Fibroblast of villous mesenchyme (primary cell): ENCODE results near the gene RIMS4. TPM values are rescaled to one million over a fixed set of nuclear protein-coding genes. Genes with fewer than 3 reads are reported as not detected.
A peak's percentile ranks its signal among the peaks of the same experiment; 100 is the strongest.

Source experiments
- DNase-seq: peaks from one replicate; pipeline ENCODE4 v3.0.0-alpha.2; 2010; ENCODE audit warnings: low read depth
- H3K4me3 ChIP-seq: 2 replicates; pipeline ENCODE4 v1.5.1; 2011; ENCODE audit warnings: low read depth, mild to moderate bottlenecking, low read length
- total RNA-seq: library from RNA; depleted of rRNA; stranded (reverse); fragments of >200 nt; gene quantifications from 2 replicates; pipeline ENCODE4 v1.2.3, GENCODE V29; 2012
- TF ChIP-seq, protein P1 (sequence below): IDR thresholded peaks from 2 replicates; pipeline ENCODE4 v1.5.1; 2012; ENCODE audit warnings: low read depth, mild to moderate bottlenecking, low read length; ENCODE audit not compliant: insufficient read depth

RIMS4 gene
- total RNA-seq, 1 donor, result not detected

DNA sequence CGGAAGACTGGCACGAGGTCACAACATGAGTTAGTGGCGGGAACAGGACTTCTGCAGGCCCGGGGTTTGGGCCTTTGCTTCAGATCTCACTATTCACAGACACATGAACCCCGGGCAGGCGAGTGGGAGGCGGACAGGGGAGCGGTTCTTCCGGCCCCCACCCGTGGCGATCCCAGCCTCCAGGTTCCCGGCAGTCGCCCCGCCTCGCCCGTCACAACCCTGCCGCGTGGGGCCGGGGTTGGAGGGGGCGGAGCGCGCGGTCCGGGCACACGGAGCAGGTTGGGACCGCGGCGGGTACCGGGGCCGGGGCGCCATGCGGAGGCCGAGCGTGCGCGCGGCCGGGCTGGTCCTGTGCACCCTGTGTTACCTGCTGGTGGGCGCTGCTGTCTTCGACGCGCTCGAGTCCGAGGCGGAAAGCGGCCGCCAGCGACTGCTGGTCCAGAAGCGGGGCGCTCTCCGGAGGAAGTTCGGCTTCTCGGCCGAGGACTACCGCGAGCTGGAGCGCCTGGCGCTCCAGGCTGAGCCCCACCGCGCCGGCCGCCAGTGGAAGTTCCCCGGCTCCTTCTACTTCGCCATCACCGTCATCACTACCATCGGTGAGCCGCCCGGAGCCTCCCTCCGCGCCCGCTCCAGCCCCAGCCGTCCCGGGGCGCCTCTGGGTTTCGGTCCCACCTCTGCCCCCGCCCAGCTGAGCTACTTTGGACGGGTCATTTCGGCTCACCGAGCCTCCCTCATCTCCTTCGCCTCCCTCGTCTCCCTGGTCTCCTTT, 64.6 kb downstream of the RIMS4 start, which contains the start of gene KCNK15:
TSS of gene KCNK15 (plus strand) at position 268 of the 769 bp plus-strand sequence. CDS start at position 314, 46 bp downstream.
- no peak for DNase-seq
- TF ChIP-seq, protein P1, sequence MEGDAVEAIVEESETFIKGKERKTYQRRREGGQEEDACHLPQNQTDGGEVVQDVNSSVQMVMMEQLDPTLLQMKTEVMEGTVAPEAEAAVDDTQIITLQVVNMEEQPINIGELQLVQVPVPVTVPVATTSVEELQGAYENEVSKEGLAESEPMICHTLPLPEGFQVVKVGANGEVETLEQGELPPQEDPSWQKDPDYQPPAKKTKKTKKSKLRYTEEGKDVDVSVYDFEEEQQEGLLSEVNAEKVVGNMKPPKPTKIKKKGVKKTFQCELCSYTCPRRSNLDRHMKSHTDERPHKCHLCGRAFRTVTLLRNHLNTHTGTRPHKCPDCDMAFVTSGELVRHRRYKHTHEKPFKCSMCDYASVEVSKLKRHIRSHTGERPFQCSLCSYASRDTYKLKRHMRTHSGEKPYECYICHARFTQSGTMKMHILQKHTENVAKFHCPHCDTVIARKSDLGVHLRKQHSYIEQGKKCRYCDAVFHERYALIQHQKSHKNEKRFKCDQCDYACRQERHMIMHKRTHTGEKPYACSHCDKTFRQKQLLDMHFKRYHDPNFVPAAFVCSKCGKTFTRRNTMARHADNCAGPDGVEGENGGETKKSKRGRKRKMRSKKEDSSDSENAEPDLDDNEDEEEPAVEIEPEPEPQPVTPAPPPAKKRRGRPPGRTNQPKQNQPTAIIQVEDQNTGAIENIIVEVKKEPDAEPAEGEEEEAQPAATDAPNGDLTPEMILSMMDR, result no peak
- H3K4me3 ChIP-seq, result peak within 1 kb of the TSS; percentile 50

DNA sequence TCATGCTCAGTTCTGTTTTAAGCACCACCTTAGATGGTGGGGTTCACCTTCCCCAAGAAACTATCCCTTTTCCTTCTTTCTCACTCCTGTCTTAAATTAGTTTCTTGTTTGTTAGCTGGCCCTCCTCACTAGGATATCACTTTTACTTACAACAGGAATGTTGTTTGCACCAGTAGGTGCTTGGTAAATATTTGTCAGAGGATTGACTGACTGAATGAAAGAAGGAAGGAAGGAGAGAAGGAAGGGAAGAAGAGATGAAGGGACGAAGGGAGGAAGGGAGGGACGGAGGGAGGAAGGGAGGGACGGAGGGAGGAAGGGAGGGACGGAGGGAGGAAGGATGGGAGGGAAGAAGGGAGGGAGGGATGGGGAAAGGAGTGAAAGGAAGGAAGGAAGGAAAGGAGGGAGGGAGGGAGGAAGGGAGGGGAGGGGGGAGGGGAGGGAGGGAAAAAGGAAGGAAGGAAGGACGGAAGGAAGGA, 65.2 kb downstream of the RIMS4 start:
- peak overlapping the region; percentile 50 for H3K4me3 ChIP-seq
- DNase-seq, result no peak
- TF ChIP-seq, protein P1, result no peak

DNA sequence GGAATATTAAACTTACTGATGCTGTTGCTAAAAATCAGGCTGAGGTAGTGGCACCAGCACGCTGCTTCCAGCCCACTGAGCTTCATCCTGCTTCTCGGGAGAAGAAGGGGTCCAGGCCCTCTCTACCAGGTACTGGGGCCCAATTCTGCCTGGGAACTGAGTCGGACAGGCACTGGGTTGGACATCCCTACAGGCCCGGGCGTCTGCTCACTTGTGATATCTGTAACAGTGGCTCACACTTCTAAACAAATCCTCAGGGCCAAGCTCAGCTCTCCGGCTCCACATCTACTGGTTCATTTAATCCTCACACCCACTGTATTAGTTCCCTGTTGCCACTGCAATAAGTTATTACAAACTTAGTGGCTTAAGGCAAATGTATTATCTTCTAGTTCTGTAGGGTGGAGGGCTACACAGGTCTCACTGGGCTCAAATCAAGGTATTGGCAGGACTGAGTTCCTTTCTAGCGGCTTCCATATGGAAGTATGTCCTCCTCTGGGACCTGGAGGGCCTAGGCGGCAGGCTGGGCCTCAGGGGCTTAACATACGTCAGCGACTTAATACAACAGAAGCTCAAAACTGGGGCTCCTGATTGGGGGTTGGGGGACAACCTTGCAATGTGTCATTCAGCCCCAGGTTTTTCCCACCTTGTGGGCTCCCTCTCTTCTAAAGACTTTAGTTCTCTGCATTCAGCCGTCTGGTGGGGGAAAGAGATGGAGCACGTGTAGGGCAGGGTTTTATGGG, 66.3 kb downstream of the RIMS4 start:
- DNase-seq, result no peak
- no peak overlapping the region for H3K4me3 ChIP-seq
- TF ChIP-seq, protein P1, result no peak

DNA sequence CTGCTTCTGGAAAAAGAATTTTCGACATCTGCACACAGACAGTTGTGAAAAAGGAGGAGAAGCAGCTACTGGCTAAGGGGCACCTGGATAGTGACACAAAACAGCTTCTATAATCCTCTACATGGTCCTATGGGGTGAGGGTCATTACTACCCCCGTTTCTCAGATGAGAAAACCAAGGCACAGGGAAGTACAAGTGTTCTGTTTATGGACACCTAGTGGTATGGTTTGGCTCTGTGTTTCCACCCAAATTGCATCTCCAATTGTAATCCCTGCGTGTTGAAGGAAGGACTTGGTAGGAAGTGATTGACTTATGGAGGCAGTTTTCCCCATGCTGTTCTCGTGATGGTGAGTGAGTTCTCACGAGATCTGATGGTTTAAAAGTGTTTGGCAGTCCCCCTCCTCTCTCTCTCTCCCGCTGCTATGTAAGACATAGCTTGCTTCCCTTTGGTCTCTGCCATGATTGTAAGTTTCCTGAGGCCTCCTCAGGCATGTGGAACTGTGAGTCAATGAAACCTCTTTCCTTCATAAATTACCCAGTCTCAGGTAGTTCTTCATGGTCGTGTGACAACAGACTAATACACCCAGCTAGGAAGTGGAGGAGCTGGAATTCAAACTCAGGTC, 67.2 kb downstream of the RIMS4 start:
- DNase-seq, result no peak
- TF ChIP-seq, protein P1, result no peak
- no peak overlapping the region for H3K4me3 ChIP-seq

DNA sequence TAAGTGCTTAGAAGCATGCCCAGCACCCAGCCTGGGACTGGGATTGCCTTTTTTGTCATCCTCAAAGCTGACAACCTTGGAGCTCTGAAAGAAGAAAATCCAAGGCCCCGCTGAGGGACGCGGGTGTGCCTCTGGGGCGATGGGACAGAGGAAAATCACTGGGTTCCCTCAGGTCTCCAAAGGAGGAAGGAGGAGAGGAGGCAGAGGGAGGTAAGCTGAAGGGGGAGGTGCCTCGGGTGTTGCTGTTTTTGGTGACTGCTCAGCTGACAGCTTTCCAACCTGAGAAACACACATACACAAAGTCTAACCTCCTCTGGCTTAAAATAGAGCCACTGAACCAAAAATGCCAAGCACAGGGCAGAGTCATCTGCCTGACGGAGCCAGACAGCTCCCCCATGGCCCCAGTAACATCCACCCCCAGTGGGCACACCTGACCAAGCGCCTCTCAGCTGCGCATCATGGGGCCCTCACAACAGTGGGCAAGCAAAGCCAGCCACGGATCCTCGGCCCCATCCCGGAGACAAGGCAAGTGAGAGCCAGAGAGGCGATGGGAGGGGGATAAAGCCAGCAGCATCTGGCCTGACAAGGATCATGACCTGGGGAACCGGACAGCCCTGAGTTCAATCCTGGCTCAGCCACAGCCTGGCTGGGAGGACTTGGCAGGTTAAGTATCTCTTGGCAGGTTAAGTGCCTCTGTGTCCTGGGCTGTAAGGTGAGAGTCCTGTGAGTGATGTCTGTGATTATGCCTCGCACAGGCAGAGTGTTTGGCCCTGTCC, 67.9 kb downstream of the RIMS4 start:
- H3K4me3 ChIP-seq, result no peak overlapping the region
- DNase-seq, result no peak
- TF ChIP-seq, protein P1, result no peak

DNA sequence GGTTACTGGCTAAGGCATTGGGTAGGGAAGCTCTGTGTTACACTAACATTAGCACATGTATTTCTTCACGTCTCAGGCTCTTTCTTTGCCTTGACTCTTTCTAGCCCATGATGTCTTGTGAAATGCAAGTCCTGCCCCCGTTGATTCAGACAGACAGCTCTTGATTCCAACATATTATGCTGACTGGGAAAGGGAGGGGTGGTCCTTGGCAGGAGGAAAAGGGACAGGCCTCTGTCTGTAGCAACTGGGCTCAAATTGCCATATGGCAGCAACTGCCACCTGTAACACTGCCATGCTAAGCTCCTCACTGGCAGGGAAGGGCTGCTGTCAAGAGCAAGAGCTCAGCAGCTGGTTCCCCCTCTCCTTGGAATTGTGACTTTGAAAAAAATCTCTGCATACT, 70.4 kb downstream of the RIMS4 start:
- DNase-seq, result no peak
- H3K4me3 ChIP-seq, result no peak overlapping the region
- TF ChIP-seq, protein P1, result no peak
